H1 (cell line): ENCODE results near the gene PTGFR. TPM values are rescaled to one million over a fixed set of nuclear protein-coding genes. Genes with fewer than 3 reads are reported as not detected.

ENCODE experiments used
- BRCA1 ChIP-seq: IDR thresholded peaks from 2 replicates; pipeline ENCODE4 v1.6.1; 2012; ENCODE audit warnings: low read depth, low read length, improper control_type of control experiment
- CBX5 ChIP-seq: fragments of 300-800, 300-1000 bp; sonication (generic); IDR thresholded peaks from 2 replicates; pipeline ENCODE4 v1.7.1; 2016; ENCODE audit warnings: antibody characterized with exemption, low read length, low read depth
- CBX8 ChIP-seq: fragments of 300-800, 300-1000 bp; sonication (generic); IDR thresholded peaks from 2 replicates; pipeline ENCODE4 v1.7.1; 2016; ENCODE audit warnings: low read depth, low read length, borderline replicate concordance
- CREB1 ChIP-seq: IDR thresholded peaks from 2 replicates; pipeline ENCODE4 v1.6.1; 2012; ENCODE audit warnings: inconsistent platforms
- EZH2 ChIP-seq: fragments of 200-600 bp; sonication (generic); IDR thresholded peaks from 2 replicates; pipeline ENCODE4 v1.7.1; 2012; ENCODE audit warnings: low read depth, mild to moderate bottlenecking, moderate library complexity, low read length, inconsistent platforms; ENCODE audit not compliant: severe bottlenecking
- GTF2F1 ChIP-seq: IDR thresholded peaks from 2 replicates; pipeline ENCODE4 v1.6.1; 2012; ENCODE audit warnings: low read depth, low read length, improper control_type of control experiment, borderline replicate concordance
- HDAC2 ChIP-seq, 2 experiments: fragments of 300-600 bp in 1 of 2; sonication (generic) in 1 of 2; IDR thresholded peaks; 2 replicates each; pipeline ENCODE4 v1.6.1; 2011 to 2012; ENCODE audit warnings: low read depth in 2 of 2, low read length in 2 of 2, mild to moderate bottlenecking in 2 of 2, moderate library complexity in 2 of 2, borderline replicate concordance in 1 of 2, inconsistent platforms in 1 of 2
- JUN ChIP-seq: IDR thresholded peaks from 2 replicates; pipeline ENCODE4 v1.6.1; 2011; ENCODE audit warnings: low read depth, mild to moderate bottlenecking, improper control_type of control experiment, low read length
- KDM1A ChIP-seq: fragments of 200-600, 300-600 bp; sonication (generic); IDR thresholded peaks from 2 replicates; pipeline ENCODE4 v1.7.1; 2016; ENCODE audit warnings: mild to moderate bottlenecking, low read length, borderline replicate concordance
- SIX5 ChIP-seq: IDR thresholded peaks from 2 replicates; pipeline ENCODE4 v1.6.1; 2011; ENCODE audit warnings: mild to moderate bottlenecking, low read depth, low read length
- TAF1 ChIP-seq: IDR thresholded peaks from 2 replicates; pipeline ENCODE4 v1.6.1; 2011; ENCODE audit warnings: mild to moderate bottlenecking, low read depth, low read length
- TEAD4 ChIP-seq: IDR thresholded peaks from 2 replicates; pipeline ENCODE4 v1.6.1; 2012; ENCODE audit warnings: low read depth, low read length, inconsistent platforms, mixed read lengths
- polyA plus RNA-seq, 7 experiments: library from polyadenylated mRNA; depleted of rRNA in 3 of 7; stranded (reverse) in 5 of 7; unstranded in 2 of 7; fragments of >200 nt in 5 of 7; fragments of 200-250 nt in 2 of 7; gene quantifications; 1 replicate in 5 of 7; 2 replicates in 1 of 7; 4 replicates in 1 of 7; pipeline versions ENCODE4 v1.2.1 to v1.2.3, GENCODE V29; 2011 to 2013; ENCODE audit warnings: missing spikeins in 2 of 7, mixed read lengths in 2 of 7
- total RNA-seq: library from RNA; stranded (reverse); fragmentation: NEBNext Ultra II Directional; extraction: Animal tissue kit (Norgen Biotek cat#: 25700); gene quantifications from 2 replicates; pipeline ENCODE4 v1.2.1, GENCODE V29; 2021
- TF ChIP-seq, protein P1 (sequence below): fragments of 300-600 bp; sonication (generic); IDR thresholded peaks from 2 replicates; pipeline ENCODE4 v1.7.1; 2012; ENCODE audit warnings: low read length, moderate library complexity, mild to moderate bottlenecking, inconsistent platforms; ENCODE audit not compliant: insufficient replicate concordance

The PTGFR gene
- total and polyA plus RNA-seq, 2 of the 8 experiments (the other 6 are each of a cell fraction or from before 2014, with no cell fraction given), result 0.02 TPM; not detected in 1

DNA sequence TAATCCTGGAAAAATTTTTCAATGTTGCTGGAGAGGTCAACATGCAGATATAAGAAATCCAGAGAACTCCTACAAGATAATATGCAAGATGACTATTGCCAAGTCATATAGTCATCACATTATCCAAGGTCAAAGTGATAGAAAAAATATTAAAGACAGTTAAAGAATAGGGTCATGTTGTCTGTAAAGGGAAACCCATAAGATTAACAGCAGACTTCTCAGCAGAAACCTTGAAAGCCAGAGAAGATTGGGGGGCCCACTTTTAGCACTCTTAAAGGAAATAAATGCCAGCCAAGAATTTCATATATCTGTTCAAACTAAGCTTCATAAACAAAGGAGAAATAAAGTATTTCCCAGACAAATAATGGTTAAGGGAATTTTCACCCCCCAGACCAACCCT is 64.1 kb downstream of the PTGFR start (continued):
- TF ChIP-seq, protein P1, sequence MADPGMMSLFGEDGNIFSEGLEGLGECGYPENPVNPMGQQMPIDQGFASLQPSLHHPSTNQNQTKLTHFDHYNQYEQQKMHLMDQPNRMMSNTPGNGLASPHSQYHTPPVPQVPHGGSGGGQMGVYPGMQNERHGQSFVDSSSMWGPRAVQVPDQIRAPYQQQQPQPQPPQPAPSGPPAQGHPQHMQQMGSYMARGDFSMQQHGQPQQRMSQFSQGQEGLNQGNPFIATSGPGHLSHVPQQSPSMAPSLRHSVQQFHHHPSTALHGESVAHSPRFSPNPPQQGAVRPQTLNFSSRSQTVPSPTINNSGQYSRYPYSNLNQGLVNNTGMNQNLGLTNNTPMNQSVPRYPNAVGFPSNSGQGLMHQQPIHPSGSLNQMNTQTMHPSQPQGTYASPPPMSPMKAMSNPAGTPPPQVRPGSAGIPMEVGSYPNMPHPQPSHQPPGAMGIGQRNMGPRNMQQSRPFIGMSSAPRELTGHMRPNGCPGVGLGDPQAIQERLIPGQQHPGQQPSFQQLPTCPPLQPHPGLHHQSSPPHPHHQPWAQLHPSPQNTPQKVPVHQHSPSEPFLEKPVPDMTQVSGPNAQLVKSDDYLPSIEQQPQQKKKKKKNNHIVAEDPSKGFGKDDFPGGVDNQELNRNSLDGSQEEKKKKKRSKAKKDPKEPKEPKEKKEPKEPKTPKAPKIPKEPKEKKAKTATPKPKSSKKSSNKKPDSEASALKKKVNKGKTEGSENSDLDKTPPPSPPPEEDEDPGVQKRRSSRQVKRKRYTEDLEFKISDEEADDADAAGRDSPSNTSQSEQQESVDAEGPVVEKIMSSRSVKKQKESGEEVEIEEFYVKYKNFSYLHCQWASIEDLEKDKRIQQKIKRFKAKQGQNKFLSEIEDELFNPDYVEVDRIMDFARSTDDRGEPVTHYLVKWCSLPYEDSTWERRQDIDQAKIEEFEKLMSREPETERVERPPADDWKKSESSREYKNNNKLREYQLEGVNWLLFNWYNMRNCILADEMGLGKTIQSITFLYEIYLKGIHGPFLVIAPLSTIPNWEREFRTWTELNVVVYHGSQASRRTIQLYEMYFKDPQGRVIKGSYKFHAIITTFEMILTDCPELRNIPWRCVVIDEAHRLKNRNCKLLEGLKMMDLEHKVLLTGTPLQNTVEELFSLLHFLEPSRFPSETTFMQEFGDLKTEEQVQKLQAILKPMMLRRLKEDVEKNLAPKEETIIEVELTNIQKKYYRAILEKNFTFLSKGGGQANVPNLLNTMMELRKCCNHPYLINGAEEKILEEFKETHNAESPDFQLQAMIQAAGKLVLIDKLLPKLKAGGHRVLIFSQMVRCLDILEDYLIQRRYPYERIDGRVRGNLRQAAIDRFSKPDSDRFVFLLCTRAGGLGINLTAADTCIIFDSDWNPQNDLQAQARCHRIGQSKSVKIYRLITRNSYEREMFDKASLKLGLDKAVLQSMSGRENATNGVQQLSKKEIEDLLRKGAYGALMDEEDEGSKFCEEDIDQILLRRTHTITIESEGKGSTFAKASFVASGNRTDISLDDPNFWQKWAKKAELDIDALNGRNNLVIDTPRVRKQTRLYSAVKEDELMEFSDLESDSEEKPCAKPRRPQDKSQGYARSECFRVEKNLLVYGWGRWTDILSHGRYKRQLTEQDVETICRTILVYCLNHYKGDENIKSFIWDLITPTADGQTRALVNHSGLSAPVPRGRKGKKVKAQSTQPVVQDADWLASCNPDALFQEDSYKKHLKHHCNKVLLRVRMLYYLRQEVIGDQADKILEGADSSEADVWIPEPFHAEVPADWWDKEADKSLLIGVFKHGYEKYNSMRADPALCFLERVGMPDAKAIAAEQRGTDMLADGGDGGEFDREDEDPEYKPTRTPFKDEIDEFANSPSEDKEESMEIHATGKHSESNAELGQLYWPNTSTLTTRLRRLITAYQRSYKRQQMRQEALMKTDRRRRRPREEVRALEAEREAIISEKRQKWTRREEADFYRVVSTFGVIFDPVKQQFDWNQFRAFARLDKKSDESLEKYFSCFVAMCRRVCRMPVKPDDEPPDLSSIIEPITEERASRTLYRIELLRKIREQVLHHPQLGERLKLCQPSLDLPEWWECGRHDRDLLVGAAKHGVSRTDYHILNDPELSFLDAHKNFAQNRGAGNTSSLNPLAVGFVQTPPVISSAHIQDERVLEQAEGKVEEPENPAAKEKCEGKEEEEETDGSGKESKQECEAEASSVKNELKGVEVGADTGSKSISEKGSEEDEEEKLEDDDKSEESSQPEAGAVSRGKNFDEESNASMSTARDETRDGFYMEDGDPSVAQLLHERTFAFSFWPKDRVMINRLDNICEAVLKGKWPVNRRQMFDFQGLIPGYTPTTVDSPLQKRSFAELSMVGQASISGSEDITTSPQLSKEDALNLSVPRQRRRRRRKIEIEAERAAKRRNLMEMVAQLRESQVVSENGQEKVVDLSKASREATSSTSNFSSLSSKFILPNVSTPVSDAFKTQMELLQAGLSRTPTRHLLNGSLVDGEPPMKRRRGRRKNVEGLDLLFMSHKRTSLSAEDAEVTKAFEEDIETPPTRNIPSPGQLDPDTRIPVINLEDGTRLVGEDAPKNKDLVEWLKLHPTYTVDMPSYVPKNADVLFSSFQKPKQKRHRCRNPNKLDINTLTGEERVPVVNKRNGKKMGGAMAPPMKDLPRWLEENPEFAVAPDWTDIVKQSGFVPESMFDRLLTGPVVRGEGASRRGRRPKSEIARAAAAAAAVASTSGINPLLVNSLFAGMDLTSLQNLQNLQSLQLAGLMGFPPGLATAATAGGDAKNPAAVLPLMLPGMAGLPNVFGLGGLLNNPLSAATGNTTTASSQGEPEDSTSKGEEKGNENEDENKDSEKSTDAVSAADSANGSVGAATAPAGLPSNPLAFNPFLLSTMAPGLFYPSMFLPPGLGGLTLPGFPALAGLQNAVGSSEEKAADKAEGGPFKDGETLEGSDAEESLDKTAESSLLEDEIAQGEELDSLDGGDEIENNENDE, result no peak
- TF ChIP-seq TEAD4, result no peak
- no peak for TF ChIP-seq EZH2
- TF ChIP-seq CBX8, result no peak
- no peak for TF ChIP-seq GTF2F1
- TF ChIP-seq JUN, result no peak
- TF ChIP-seq CREB1, result no peak
- TF ChIP-seq TAF1, result no peak
- no peak for TF ChIP-seq SIX5
- TF ChIP-seq HDAC2 (IDR thresholded peaks at IDR 0.05; ENCODE audit: borderline replicate concordance in 1 of 2, low read depth in 2 of 2, low read length in 2 of 2), result no peak
- no peak for TF ChIP-seq KDM1A
- no peak for TF ChIP-seq CBX5
- TF ChIP-seq BRCA1, result no peak
